IMR-90 (cell line): ENCODE measurements around the gene SDC3. TPM values are rescaled to one million over a fixed set of nuclear protein-coding genes. Genes with fewer than 3 reads are reported as not detected.

Experiments used
- ATAC-seq: fragments of 200-7000 bp; cut with Tn5 transposase; 2 replicates; pipeline ENCODE4 v1.9.1; 2020; ENCODE audit warnings: low read depth, mild to moderate bottlenecking, moderate library complexity
- BruUV-seq: library from RNA; stranded (reverse); fragments of 400-500 nt; replicated peaks from 2 replicates; lab custom pipeline; 2021; lab: Mats Ljungman, UMichigan
- CTCF ChIA-PET: fragments of 300-600 bp; formaldehyde crosslinking; extraction: SDS; loops from one replicate; lab custom pipeline; 2021; ENCODE audit warnings: antibody characterized with exemption; lab: Yijun Ruan, JAX
- POLR2A ChIA-PET: fragments of 300-600 bp; sonication (Branson Sonifier 250); formaldehyde crosslinking; loops from one replicate; lab custom pipeline; 2022; ENCODE audit warnings: antibody characterized with exemption; ENCODE audit not compliant: unreplicated experiment; lab: Charles Lee
- DNase-seq: peaks from one replicate; pipeline ENCODE4 v3.0.0; 2013
- H2AFZ ChIP-seq: replicated peaks from 2 replicates; pipeline ENCODE3; 2013; ENCODE audit warnings: low read length, mild to moderate bottlenecking; ENCODE audit not compliant: poor library complexity
- H2AK5ac ChIP-seq: 2 replicates; pipeline ENCODE4 v1.6.1; 2013; ENCODE audit warnings: low read depth, low read length, inconsistent platforms
- H2AK9ac ChIP-seq: replicated peaks from 2 replicates; pipeline ENCODE3; 2013; ENCODE audit warnings: mild to moderate bottlenecking, low read depth, low read length, moderate library complexity; ENCODE audit not compliant: poor library complexity
- H2BK120ac ChIP-seq: 2 replicates; pipeline ENCODE4 v1.6.1; 2013; ENCODE audit warnings: low read depth, low read length, inconsistent platforms
- H2BK15ac ChIP-seq: 3 replicates; pipeline ENCODE4 v1.6.1; 2013; ENCODE audit warnings: low read depth, low read length, inconsistent platforms
- H2BK20ac ChIP-seq: 2 replicates; pipeline ENCODE4 v1.6.1; 2013; ENCODE audit warnings: low read depth, mild to moderate bottlenecking, inconsistent platforms, low read length, moderate library complexity
- H2BK5ac ChIP-seq: 2 replicates; pipeline ENCODE4 v1.6.1; 2013; ENCODE audit warnings: mild to moderate bottlenecking, low read depth, low read length, inconsistent platforms; ENCODE audit not compliant: poor library complexity, severe bottlenecking
- H3K14ac ChIP-seq: replicated peaks from 2 replicates; pipeline ENCODE4 v1.6.1; 2013; ENCODE audit warnings: low read depth, low read length, inconsistent platforms
- H3K18ac ChIP-seq: 2 replicates; pipeline ENCODE4 v1.6.1; 2013; ENCODE audit warnings: low read depth, low read length, control low read depth
- H3K23ac ChIP-seq: 2 replicates; pipeline ENCODE4 v1.6.1; 2013; ENCODE audit warnings: low read depth, low read length, inconsistent platforms
- H3K27ac ChIP-seq: 2 replicates; pipeline ENCODE4 v1.5.1; 2013; ENCODE audit warnings: mild to moderate bottlenecking, control low read depth, low read length; ENCODE audit not compliant: insufficient read depth
- H3K27me3 ChIP-seq: 2 replicates; pipeline ENCODE4 v1.6.1; 2013; ENCODE audit warnings: low read length; ENCODE audit not compliant: control insufficient read depth, insufficient read depth
- H3K36me3 ChIP-seq: 2 replicates; pipeline ENCODE4 v1.6.1; 2013; ENCODE audit warnings: low read length, mixed read lengths; ENCODE audit not compliant: control insufficient read depth, insufficient read depth
- H3K4ac ChIP-seq: 2 replicates; pipeline ENCODE4 v1.6.1; 2013; ENCODE audit warnings: low read depth, low read length, inconsistent platforms
- H3K4me1 ChIP-seq: 2 replicates; pipeline ENCODE4 v1.6.1; 2013; ENCODE audit warnings: low read length, mixed read lengths; ENCODE audit not compliant: control insufficient read depth, insufficient read depth
- H3K4me2 ChIP-seq: 2 replicates; pipeline ENCODE4 v1.6.1; 2013; ENCODE audit warnings: low read depth, mild to moderate bottlenecking, control low read depth, low read length, moderate library complexity
- H3K4me3 ChIP-seq: 2 replicates; pipeline ENCODE4 v1.5.1; 2013; ENCODE audit warnings: low read depth, mild to moderate bottlenecking, control low read depth, low read length, moderate library complexity; ENCODE audit not compliant: insufficient read depth
- H3K56ac ChIP-seq: 2 replicates; pipeline ENCODE4 v1.6.1; 2013; ENCODE audit warnings: low read length, inconsistent platforms; ENCODE audit not compliant: insufficient read depth; ENCODE audit errors: extremely low read depth
- H3K79me1 ChIP-seq, 2 experiments: 2 replicates each; pipeline ENCODE4 v1.6.1; 2013; ENCODE audit warnings: low read length in 2 of 2, inconsistent platforms in 1 of 2, low read depth in 1 of 2
- H3K9ac ChIP-seq: 2 replicates; pipeline ENCODE4 v1.6.1; 2013; ENCODE audit warnings: low read depth, low read length, control low read depth
- H3K9me1 ChIP-seq: 2 replicates; pipeline ENCODE4 v1.6.1; 2013; ENCODE audit warnings: low read length, inconsistent platforms; ENCODE audit not compliant: insufficient read depth
- H3K9me3 ChIP-seq: 2 replicates; pipeline ENCODE4 v1.6.1; 2013; ENCODE audit warnings: low read length; ENCODE audit not compliant: control insufficient read depth, insufficient read depth
- H4K20me1 ChIP-seq: 2 replicates; pipeline ENCODE4 v1.6.1; 2013; ENCODE audit warnings: low read length, inconsistent platforms; ENCODE audit not compliant: insufficient read depth
- H4K5ac ChIP-seq: 2 replicates; pipeline ENCODE4 v1.6.1; 2013; ENCODE audit warnings: mild to moderate bottlenecking, low read depth, low read length, control low read depth
- H4K8ac ChIP-seq, 2 experiments: 2 replicates each; pipeline ENCODE4 v1.6.1; 2013; ENCODE audit warnings: low read depth in 2 of 2, low read length in 2 of 2, control low read depth in 1 of 2, inconsistent platforms in 1 of 2
- H4K91ac ChIP-seq: 2 replicates; pipeline ENCODE4 v1.6.1; 2013; ENCODE audit warnings: low read depth, low read length, inconsistent platforms; ENCODE audit not compliant: insufficient read depth
- CHD1 ChIP-seq: IDR thresholded peaks from 2 replicates; pipeline ENCODE4 v1.6.1; 2012; ENCODE audit warnings: low read depth, low read length, improper control_type of control experiment
- MAFK ChIP-seq: IDR thresholded peaks from 2 replicates; pipeline ENCODE4 v1.6.1; 2012; ENCODE audit warnings: low read depth, low read length, improper control_type of control experiment
- MAZ ChIP-seq: IDR thresholded peaks from 2 replicates; pipeline ENCODE4 v1.6.1; 2012; ENCODE audit warnings: low read depth, mild to moderate bottlenecking, low read length, improper control_type of control experiment, moderate library complexity, borderline replicate concordance
- MXI1 ChIP-seq: IDR thresholded peaks from 2 replicates; pipeline ENCODE4 v1.6.1; 2012; ENCODE audit warnings: low read depth, mild to moderate bottlenecking, low read length, moderate library complexity, borderline replicate concordance
- RCOR1 ChIP-seq: IDR thresholded peaks from 2 replicates; pipeline ENCODE4 v1.6.1; 2012; ENCODE audit warnings: mild to moderate bottlenecking, low read length, improper control_type of control experiment; ENCODE audit not compliant: insufficient replicate concordance
- SMC3 ChIP-seq: fragments of 150-350 bp; IDR thresholded peaks from 2 replicates; pipeline ENCODE4 v1.6.1; 2016; ENCODE audit warnings: low read depth, mild to moderate bottlenecking, antibody characterized with exemption, low read length, moderate library complexity
- WGBS, 2 experiments: methylation state at CpG; one replicate each; pipeline versions ENCODE4 v1.1.5 to v1.1.7; 2013; ENCODE audit warnings: missing lambda C conversion rate in 2 of 2; ENCODE audit not compliant: insufficient read length in 1 of 2; ENCODE audit errors: extremely low coverage in 2 of 2; 5-methylcytosine and 5-hydroxymethylcytosine counted together
- dilution Hi-C: fragments of 300-500 bp; cut with HindIII; formaldehyde crosslinking; loops from one replicate; pipeline ENCODE4 v1.14.3; 2018; ENCODE audit warnings: low sequenced_read_pairs; ENCODE audit not compliant: unreplicated experiment
- in situ Hi-C: fragments of 300-500 bp; cut with MboI; formaldehyde crosslinking; loops from 3 replicates; pipeline ENCODE4 v1.14.3; 2019; ENCODE audit warnings: low sequenced_read_pairs, inconsistent platforms, mixed read lengths
- intact Hi-C: fragments of 100-400 bp; cut with micrococcal nuclease; formaldehyde crosslinking; loops from 2 replicates; pipeline ENCODE4 v1.10.0; 2022
- polyA plus RNA-seq, 3 experiments: library from polyadenylated mRNA; depleted of rRNA; stranded (reverse); fragments of >200 nt; gene quantifications; 2 replicates each; pipeline ENCODE4 v1.2.3, GENCODE V29; 2012; ENCODE audit warnings: low replicate concordance in 1 of 3
- total RNA-seq: library from RNA; depleted of rRNA; stranded (reverse); fragments of >200 nt; gene quantifications from 2 replicates; pipeline ENCODE4 v1.2.3, GENCODE V29; 2012
- TF ChIP-seq, protein P1 (sequence below): conservative IDR thresholded peaks from 2 replicates; pipeline ENCODE4 v1.5.1; 2012; ENCODE audit warnings: mild to moderate bottlenecking, low read depth, low read length, improper control_type of control experiment
- TF ChIP-seq, protein P2 (sequence below): fragments of 150-350 bp; IDR thresholded peaks from 2 replicates; pipeline ENCODE4 v1.6.1; 2017; ENCODE audit warnings: mild to moderate bottlenecking, antibody characterized with exemption, low read length, low read depth

The SDC3 gene
- total and polyA plus RNA-seq, 2 of the 4 experiments (the other 2 are of a cell fraction) = 13.1 to 71.5 TPM

DNA sequence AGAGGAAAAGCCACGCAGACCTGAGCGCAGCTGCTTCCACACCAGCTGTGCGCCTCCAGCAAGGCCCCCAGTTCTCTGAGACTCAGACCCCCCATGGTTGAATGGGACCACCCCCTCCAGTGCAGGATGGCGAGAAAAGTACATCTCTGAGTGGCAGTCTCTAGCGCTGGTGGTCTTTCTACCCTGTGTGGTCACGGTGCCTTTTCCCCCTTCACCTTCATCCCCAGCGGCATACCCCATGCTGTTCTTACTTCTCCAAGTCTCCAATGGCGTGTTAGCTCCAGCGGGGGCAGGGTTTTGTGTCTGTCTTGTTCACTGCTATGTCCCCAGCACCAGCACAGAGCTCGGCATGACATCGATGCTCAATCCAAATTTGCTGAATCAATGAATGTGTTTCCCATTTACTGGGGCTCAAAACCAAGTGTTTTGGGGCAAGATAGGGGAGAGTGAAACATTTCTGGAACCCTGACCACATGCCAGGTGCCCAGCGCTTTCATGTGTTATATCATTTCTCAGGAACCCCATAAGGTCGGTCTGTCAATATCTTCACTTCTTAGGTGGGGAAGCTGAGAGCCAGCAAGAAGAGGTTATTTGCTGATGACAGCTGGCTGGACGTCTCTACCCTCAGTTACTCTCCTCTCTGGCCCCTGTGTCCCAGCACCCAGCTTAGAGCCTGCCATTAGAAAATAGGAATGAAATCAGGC, 959 bp upstream of the SDC3 start (continued):
- TF ChIP-seq, protein P1, sequence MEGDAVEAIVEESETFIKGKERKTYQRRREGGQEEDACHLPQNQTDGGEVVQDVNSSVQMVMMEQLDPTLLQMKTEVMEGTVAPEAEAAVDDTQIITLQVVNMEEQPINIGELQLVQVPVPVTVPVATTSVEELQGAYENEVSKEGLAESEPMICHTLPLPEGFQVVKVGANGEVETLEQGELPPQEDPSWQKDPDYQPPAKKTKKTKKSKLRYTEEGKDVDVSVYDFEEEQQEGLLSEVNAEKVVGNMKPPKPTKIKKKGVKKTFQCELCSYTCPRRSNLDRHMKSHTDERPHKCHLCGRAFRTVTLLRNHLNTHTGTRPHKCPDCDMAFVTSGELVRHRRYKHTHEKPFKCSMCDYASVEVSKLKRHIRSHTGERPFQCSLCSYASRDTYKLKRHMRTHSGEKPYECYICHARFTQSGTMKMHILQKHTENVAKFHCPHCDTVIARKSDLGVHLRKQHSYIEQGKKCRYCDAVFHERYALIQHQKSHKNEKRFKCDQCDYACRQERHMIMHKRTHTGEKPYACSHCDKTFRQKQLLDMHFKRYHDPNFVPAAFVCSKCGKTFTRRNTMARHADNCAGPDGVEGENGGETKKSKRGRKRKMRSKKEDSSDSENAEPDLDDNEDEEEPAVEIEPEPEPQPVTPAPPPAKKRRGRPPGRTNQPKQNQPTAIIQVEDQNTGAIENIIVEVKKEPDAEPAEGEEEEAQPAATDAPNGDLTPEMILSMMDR = no peak
- TF ChIP-seq SMC3 = no peak

DNA sequence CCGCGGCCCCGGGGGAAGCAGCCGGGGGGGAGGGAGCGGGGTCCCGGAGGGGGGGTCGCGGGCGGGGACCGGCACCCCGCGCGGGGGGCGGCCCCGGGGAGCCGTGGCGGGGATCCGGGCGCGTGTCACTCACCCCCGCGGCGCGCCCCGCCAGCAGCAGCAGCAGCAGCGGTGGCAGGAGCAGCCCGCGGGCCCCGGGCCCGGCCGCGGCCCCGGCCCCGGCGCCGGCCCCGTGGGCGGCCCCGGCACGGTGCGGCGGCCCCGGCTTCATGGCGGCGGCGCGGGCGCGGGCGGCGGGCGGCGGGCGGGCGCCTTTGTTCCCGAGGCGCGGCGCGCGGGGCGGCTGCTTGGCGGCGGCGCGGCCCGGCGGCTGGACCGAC, 252 bp downstream of the SDC3 start:
- Histone ChIP-seq H3K9ac (no peak overlapping the region), H3K4ac (no peak overlapping the region), H3K18ac (no peak overlapping the region), H2AK5ac (no peak overlapping the region), H4K8ac (no peak overlapping the region), H3K79me1 (peaks cover 32 to 50% of the 10 kb centered on the region in 2 experiments), H3K4me1 (peaks cover 25% of the 10 kb centered on the region), H3K9me1 (peaks cover 19% of the 10 kb centered on the region; the same call in 1 of the 2 replicates), H3K14ac (no peak overlapping the region), H2BK15ac (no peak overlapping the region), H2BK5ac (no peak overlapping the region), H3K36me3 (no peaks in the 10 kb centered on the region), H3K4me3 (peak overlapping the region; percentile 85), H4K20me1 (peaks cover 45% of the 10 kb centered on the region), H3K27ac (no peak overlapping the region), H4K91ac (no peak overlapping the region), H3K56ac (no peak overlapping the region), H3K9me3 (no peaks in the 10 kb centered on the region), H3K23ac (no peak overlapping the region), H3K27me3 (no peaks in the 10 kb centered on the region), H2AK9ac (no peak overlapping the region), H2AFZ (no peak overlapping the region), H4K5ac (no peak overlapping the region), H3K4me2 (no peak overlapping the region), H2BK20ac (no peak overlapping the region), H2BK120ac (no peak overlapping the region)
- ATAC-seq (peak; percentile 22), DNase-seq (no peak)
- TF ChIP-seq SMC3 (no peak), CHD1 (no peak), MXI1 (no peak), MAFK (no peak), MAZ (no peak), RCOR1 (no peak)
- TF ChIP-seq, protein P2, sequence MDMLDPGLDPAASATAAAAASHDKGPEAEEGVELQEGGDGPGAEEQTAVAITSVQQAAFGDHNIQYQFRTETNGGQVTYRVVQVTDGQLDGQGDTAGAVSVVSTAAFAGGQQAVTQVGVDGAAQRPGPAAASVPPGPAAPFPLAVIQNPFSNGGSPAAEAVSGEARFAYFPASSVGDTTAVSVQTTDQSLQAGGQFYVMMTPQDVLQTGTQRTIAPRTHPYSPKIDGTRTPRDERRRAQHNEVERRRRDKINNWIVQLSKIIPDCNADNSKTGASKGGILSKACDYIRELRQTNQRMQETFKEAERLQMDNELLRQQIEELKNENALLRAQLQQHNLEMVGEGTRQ = no peak
- BruUV-seq = no TSS peak
- ChIA-PET CTCF (interaction anchor here (0.6 to 7.7 kb wide), 2 partner anchors 106 to 128 kb away, joined by 3 to 122 read pairs; no protein-coding TSS in a partner anchor), POLR2A (no interaction called here)
- dilution Hi-C loops = loop anchor here (25.0 kb wide), 1 partner anchor 96 kb away; no protein-coding TSS in a partner anchor
- WGBS, 2 experiments = 0% methylated on average over 43 of the region's 69 CpGs; no CpG with 5 or more reads in 1 of the 2 experiments
- in situ Hi-C loops = no loop called here
- intact Hi-C loops = no loop called here
